ENCODE results near the gene ZNF672.

GRCh38 chr1:248834343-248834940 lies 3.6 kb upstream of the ZNF672 start:
- TF ChIP-seq EP300 (IDR thresholded peaks at IDR 0.05) (no peak), CTCF (IDR thresholded peaks at IDR 0.05) (no peak), POLR2A (IDR thresholded peaks at IDR 0.05) (no peak)
